SK-N-SH (cell line): Measurements from ENCODE around the gene SPANXN2.

ENCODE experiments used
- ELF1 ChIP-seq: IDR thresholded peaks from 2 replicates; pipeline ENCODE4 v1.4.0; 2012
- EP300 ChIP-seq, 2 experiments: IDR thresholded peaks; 2 replicates each; pipeline versions ENCODE4 v1.4.0 to v1.6.1; 2012; ENCODE audit warnings: borderline replicate concordance in 1 of 2, low read depth in 1 of 2, low read length in 1 of 2
- EZH2phosphoT487 ChIP-seq: fragments of 200-600 bp; sonication (generic); IDR thresholded peaks from 2 replicates; pipeline ENCODE4 v1.6.1; 2017; ENCODE audit warnings: low read depth, mixed run types, mild to moderate bottlenecking, antibody characterized with exemption, moderate library complexity, borderline replicate concordance
- FOSL2 ChIP-seq: IDR thresholded peaks from 2 replicates; pipeline ENCODE4 v1.4.0; 2012; ENCODE audit warnings: low read depth, mild to moderate bottlenecking, moderate library complexity, borderline replicate concordance
- GATA2 ChIP-seq: sonication (generic); formaldehyde crosslinking; IDR thresholded peaks from 2 replicates; pipeline ENCODE4 v1.5.0; 2020; ENCODE audit warnings: mild to moderate bottlenecking, missing genetic modification reagents
- POLR2AphosphoS5 ChIP-seq: IDR thresholded peaks from 2 replicates; pipeline ENCODE4 v1.6.1; 2012; ENCODE audit warnings: low read depth, low read length
- TAF1 ChIP-seq: IDR thresholded peaks from 2 replicates; pipeline ENCODE4 v1.6.1; 2012; ENCODE audit warnings: low read depth, mild to moderate bottlenecking, low read length, moderate library complexity, borderline replicate concordance
- YY1 ChIP-seq: IDR thresholded peaks from 2 replicates; pipeline ENCODE4 v1.4.0; 2012; ENCODE audit warnings: low read depth, mild to moderate bottlenecking
- TF ChIP-seq, protein P1 (sequence below): fragments of 200-600 bp; sonication (generic); IDR thresholded peaks from 2 replicates; pipeline ENCODE4 v1.6.1; 2017; ENCODE audit warnings: antibody characterized with exemption, mild to moderate bottlenecking, moderate library complexity
- TF ChIP-seq, protein P2 (sequence below): IDR thresholded peaks from 2 replicates; pipeline ENCODE4 v1.4.0; 2012; ENCODE audit warnings: low read depth
- TF ChIP-seq, protein P3 (sequence below): fragments of 150-350 bp; IDR thresholded peaks from 2 replicates; pipeline ENCODE4 v1.6.1; 2017; ENCODE audit warnings: antibody characterized with exemption, low read length, low read depth, borderline replicate concordance
- TF ChIP-seq, protein P4 (sequence below): IDR thresholded peaks from 2 replicates; pipeline ENCODE4 v1.6.1; 2012; ENCODE audit warnings: mild to moderate bottlenecking, low read depth, low read length, moderate library complexity

DNA sequence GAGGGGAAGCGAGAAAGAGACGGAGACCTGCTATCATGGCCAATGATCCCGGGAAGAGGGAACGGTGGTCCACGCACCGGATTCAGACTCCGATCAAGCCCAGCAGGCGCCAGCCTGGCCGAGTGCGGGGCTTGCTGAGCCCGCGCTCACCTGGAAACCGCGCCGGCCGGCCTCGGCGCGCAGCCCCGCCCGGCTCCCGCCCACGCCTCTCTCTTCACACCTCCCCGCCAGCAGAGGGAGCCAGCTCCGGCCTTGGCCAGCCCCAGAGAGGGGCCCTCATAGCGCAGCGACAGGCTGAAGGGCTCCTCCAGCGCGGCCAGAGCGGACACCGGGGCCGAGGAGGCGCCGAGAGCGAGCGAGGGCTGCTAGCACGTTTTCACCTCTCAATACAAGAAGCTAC, 36.8 kb upstream of the SPANXN2 start:
- TF ChIP-seq POLR2AphosphoS5 (no peak), EZH2phosphoT487 (no peak), FOSL2 (no peak), EP300 (IDR thresholded peaks at IDR 0.05; ENCODE audit: borderline replicate concordance in 1 of 2, low read depth in 1 of 2, low read length in 1 of 2) (no peak), TAF1 (no peak), ELF1 (no peak), YY1 (no peak), GATA2 (no peak)
- TF ChIP-seq, protein P1, sequence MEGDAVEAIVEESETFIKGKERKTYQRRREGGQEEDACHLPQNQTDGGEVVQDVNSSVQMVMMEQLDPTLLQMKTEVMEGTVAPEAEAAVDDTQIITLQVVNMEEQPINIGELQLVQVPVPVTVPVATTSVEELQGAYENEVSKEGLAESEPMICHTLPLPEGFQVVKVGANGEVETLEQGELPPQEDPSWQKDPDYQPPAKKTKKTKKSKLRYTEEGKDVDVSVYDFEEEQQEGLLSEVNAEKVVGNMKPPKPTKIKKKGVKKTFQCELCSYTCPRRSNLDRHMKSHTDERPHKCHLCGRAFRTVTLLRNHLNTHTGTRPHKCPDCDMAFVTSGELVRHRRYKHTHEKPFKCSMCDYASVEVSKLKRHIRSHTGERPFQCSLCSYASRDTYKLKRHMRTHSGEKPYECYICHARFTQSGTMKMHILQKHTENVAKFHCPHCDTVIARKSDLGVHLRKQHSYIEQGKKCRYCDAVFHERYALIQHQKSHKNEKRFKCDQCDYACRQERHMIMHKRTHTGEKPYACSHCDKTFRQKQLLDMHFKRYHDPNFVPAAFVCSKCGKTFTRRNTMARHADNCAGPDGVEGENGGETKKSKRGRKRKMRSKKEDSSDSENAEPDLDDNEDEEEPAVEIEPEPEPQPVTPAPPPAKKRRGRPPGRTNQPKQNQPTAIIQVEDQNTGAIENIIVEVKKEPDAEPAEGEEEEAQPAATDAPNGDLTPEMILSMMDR = peak; percentile 17; the same call in 1 of the 2 replicates
- TF ChIP-seq, protein P2, sequence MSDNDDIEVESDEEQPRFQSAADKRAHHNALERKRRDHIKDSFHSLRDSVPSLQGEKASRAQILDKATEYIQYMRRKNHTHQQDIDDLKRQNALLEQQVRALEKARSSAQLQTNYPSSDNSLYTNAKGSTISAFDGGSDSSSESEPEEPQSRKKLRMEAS = no peak
- TF ChIP-seq, protein P3, sequence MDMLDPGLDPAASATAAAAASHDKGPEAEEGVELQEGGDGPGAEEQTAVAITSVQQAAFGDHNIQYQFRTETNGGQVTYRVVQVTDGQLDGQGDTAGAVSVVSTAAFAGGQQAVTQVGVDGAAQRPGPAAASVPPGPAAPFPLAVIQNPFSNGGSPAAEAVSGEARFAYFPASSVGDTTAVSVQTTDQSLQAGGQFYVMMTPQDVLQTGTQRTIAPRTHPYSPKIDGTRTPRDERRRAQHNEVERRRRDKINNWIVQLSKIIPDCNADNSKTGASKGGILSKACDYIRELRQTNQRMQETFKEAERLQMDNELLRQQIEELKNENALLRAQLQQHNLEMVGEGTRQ = no peak
- TF ChIP-seq, protein P4, sequence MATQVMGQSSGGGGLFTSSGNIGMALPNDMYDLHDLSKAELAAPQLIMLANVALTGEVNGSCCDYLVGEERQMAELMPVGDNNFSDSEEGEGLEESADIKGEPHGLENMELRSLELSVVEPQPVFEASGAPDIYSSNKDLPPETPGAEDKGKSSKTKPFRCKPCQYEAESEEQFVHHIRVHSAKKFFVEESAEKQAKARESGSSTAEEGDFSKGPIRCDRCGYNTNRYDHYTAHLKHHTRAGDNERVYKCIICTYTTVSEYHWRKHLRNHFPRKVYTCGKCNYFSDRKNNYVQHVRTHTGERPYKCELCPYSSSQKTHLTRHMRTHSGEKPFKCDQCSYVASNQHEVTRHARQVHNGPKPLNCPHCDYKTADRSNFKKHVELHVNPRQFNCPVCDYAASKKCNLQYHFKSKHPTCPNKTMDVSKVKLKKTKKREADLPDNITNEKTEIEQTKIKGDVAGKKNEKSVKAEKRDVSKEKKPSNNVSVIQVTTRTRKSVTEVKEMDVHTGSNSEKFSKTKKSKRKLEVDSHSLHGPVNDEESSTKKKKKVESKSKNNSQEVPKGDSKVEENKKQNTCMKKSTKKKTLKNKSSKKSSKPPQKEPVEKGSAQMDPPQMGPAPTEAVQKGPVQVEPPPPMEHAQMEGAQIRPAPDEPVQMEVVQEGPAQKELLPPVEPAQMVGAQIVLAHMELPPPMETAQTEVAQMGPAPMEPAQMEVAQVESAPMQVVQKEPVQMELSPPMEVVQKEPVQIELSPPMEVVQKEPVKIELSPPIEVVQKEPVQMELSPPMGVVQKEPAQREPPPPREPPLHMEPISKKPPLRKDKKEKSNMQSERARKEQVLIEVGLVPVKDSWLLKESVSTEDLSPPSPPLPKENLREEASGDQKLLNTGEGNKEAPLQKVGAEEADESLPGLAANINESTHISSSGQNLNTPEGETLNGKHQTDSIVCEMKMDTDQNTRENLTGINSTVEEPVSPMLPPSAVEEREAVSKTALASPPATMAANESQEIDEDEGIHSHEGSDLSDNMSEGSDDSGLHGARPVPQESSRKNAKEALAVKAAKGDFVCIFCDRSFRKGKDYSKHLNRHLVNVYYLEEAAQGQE = no peak
